Fibroblast of villous mesenchyme (primary cell): ENCODE data around the gene PLPP3. TPM values are rescaled to one million over a fixed set of nuclear protein-coding genes. Genes with fewer than 3 reads are reported as not detected.

Source experiments
- DNase-seq: peaks from one replicate; pipeline ENCODE4 v3.0.0-alpha.2; 2010; ENCODE audit warnings: low read depth
- H3K4me3 ChIP-seq: 2 replicates; pipeline ENCODE4 v1.5.1; 2011; ENCODE audit warnings: low read depth, mild to moderate bottlenecking, low read length
- CTCF ChIP-seq: IDR thresholded peaks from 2 replicates; pipeline ENCODE4 v1.5.1; 2012; ENCODE audit warnings: low read depth, mild to moderate bottlenecking, low read length; ENCODE audit not compliant: insufficient read depth
- total RNA-seq: library from RNA; depleted of rRNA; stranded (reverse); fragments of >200 nt; gene quantifications from 2 replicates; pipeline ENCODE4 v1.2.3, GENCODE V29; 2012

Gene PLPP3
- total RNA-seq, 1 donor, result 14.7 TPM

- H3K4me3 ChIP-seq, result no peak overlapping the region
- DNase-seq, result no peak
- no peak for TF ChIP-seq CTCF
These were observed 45.7 kb downstream of the PLPP3 start for GRCh38 chr1:56533621-56534020.

GRCh38 chr1:56533197-56533596 is 46.2 kb downstream of the PLPP3 start:
- H3K4me3 ChIP-seq, result no peak overlapping the region
- DNase-seq, result no peak
- no peak for TF ChIP-seq CTCF

- TF ChIP-seq CTCF, result no peak
- H3K4me3 ChIP-seq, result no peak overlapping the region
- peak; percentile 34 for DNase-seq
These were observed 47.0 kb downstream of the PLPP3 start for GRCh38 chr1:56532350-56532683.

GRCh38 chr1:56531624-56532349 is 47.6 kb downstream of the PLPP3 start:
- no peak for TF ChIP-seq CTCF
- no peak for DNase-seq
- H3K4me3 ChIP-seq, result no peak overlapping the region

- TF ChIP-seq CTCF, result no peak
- no peak overlapping the region for H3K4me3 ChIP-seq
- DNase-seq, result no peak
These were observed 49.6 kb downstream of the PLPP3 start for GRCh38 chr1:56529801-56530200.

- no peak for TF ChIP-seq CTCF
- peak; percentile 58 for DNase-seq
- no peak overlapping the region for H3K4me3 ChIP-seq
These were observed 51.6 kb downstream of the PLPP3 start for GRCh38 chr1:56527548-56528302.
